GM21786 (cell line): Measurements from ENCODE around the gene TMEM186.
"Not testable (repeated sequence)": the region's sequence is repeated elsewhere in the genome, so short reads cannot be mapped to it uniquely, and the experiment has no call there.

Experiments
- ATAC-seq: cut with Tn5 transposase; IDR thresholded peaks from one replicate; pipeline ENCODE4 v1.9.1; 2021; ENCODE audit not compliant: unreplicated experiment

Gene TMEM186

GRCh38 chr16:8775359-8775758 is 22.1 kb downstream of the TMEM186 start:
- ATAC-seq: no peak

GRCh38 chr16:8774208-8774607 is 23.2 kb downstream of the TMEM186 start:
- ATAC-seq: no peak

GRCh38 chr16:8773537-8773936 is 23.9 kb downstream of the TMEM186 start:
- ATAC-seq: no peak

- no peak for ATAC-seq
Measured at GRCh38 chr16:8768692-8769091, 28.7 kb downstream of the TMEM186 start.

DNA sequence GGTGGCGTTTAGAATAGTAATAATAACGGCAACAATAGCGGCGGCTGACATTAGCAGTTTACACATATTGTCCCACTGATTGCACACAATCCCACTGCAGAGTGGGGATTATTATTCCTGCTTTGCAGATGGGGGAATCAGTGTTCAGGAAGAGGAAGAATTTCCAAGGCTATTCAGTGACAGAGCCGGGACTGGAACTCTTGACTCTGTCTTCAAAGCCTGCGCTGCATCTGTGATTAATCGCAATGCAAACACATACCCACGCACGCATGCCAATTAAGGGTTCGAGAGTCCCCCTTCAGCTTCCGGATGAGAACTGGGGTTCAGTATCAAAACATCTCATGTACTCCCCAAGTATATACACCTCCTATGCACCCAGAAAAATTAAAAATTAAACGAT is 29.2 kb downstream of the TMEM186 start:
- ATAC-seq: no peak

- no peak for ATAC-seq
Measured at GRCh38 chr16:8767176-8767575, 30.3 kb downstream of the TMEM186 start.

- ATAC-seq: no peak
Measured at GRCh38 chr16:8764525-8765250, 32.8 kb downstream of the TMEM186 start.

DNA sequence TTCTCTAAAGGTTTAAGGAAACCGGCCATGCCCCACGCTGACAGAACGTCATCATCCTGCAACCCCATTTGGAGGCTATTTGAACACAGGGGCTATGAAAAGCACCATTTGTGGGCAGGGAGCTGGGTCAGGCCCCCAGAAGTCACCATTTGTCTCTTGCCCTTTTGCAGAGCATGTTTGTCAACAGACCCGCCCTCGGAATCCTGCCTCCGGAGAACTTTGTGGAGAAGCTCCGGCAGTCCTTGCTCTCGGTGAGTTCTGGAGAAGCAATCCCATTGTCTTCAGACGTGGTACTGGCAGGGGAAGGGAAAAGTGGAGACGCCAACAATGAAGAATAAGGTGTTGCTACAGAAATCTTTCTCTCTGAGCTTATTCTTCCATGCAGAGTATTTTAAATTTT is 33.5 kb downstream of the TMEM186 start:
- no peak for ATAC-seq

DNA sequence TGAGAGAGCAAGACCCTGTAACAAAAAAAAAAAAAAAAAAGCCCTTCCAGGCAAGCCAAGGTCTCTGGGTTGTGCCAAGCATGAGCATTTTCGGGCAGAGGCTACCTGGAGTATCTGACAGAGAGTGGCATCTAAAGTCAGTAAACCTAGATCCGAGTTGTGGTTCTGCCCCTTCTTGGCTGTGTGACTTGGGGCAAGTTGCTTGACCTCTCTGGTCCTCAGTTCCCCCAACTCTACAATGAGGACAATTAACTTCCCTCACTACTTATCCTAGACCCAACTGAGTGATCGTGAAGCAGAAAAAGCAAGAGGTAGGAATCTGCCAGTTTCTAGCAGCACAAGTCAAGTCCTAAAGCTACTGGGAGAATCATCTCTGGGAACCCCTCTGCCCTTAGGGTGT is 34.4 kb downstream of the TMEM186 start:
- no peak for ATAC-seq

- ATAC-seq: no peak
Measured at GRCh38 chr16:8762254-8762653, 35.2 kb downstream of the TMEM186 start.

DNA sequence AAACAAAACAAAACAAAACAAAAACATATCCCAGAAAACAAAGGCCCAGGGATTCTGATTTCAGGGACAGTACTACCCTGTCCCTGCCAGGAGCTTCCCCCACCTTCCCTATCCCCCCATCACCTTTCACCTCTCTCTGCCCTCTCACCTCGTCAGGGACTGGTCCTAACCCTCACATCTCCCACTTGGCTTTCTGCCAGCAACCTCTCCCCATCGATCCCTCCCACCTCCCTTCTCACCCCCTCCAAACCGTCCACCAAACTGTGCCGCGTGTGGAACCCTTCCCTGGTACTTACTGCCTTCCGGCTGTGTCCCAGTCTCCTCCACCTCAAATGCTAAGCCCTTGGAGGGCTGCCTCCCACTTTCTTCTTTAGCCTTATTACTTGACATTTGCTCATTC is 36.4 kb downstream of the TMEM186 start:
- no peak for ATAC-seq

DNA sequence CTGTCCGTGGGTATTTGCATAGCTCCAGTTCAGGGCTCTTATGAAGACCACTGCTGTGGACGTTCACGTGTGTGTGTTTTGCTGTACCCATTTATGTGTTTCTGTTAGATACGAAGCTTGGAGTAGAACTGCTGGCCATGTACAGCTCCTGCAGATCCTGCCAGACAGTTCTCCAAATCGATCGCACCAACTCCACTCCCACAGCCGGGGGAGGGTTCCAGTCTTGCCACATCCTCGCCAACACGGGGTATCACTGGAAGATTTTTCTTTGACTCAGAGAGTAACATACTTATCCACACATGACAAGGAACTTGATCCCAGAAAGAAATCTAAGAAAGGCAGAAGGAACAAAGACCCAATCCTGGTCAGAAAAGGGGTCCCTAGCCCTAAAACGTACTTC is 37.4 kb downstream of the TMEM186 start:
- no peak for ATAC-seq

DNA sequence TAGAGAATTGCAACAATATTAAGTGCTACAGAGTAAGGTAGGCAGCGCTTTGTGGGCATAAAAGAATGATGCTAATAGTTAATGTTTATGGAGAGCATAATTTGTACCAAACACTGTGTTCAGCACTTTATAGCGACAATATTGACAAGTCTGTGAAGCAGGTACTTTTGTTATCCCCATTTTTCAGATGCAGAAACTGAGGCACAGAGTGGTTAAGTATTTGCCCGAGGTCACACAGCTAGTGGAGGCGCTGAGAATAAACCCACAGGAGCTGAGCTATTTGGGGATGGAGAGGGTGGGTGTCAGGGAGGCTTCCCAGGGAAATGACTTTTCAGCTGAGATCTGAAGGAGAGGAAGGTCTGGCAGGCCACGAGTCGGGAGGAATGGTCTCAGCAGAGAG is 39.4 kb downstream of the TMEM186 start:
- no peak for ATAC-seq

DNA sequence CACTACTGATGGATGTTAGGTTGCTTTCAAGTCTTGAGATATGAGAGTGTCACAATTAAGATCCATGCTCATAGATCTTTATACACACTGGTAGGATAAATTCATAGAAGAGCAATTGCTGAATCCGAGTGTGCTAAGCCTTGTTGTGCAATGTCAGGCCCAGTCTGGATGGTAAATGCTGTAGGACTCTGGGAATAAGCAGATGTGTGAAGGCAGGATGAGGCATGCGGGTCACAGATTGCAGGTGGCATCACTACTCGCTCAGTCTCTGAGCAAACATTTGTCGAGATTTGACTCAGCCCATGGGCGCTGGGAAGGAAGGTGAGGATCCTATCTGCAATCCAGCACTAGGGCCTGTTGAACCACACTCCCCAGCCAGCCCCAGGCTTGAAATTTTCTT is 40.7 kb downstream of the TMEM186 start:
- ATAC-seq: no peak

- ATAC-seq: no peak
Measured at GRCh38 chr16:8753416-8754054, 43.9 kb downstream of the TMEM186 start.

DNA sequence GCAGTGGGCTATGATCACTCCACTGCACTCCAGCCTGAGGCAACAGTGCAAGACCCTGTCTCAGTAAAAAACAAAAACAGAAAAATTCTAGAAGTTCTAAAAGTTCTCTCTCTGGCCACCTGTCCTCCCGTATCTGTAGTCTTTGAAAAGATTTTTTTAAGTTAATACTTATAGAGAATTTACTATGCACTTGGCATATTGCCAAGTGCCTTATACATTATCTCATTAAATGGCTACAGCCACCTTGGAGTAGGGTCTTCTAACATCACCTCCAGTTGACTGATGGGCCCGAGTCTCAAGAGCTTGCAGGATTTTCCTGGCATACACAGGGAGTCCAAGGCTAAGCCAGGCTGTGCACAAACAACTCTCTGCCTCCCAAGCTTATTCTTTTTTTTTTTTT is 44.7 kb downstream of the TMEM186 start:
- no peak for ATAC-seq

GRCh38 chr16:8751481-8752311 is 45.7 kb downstream of the TMEM186 start:
- ATAC-seq: no peak

DNA sequence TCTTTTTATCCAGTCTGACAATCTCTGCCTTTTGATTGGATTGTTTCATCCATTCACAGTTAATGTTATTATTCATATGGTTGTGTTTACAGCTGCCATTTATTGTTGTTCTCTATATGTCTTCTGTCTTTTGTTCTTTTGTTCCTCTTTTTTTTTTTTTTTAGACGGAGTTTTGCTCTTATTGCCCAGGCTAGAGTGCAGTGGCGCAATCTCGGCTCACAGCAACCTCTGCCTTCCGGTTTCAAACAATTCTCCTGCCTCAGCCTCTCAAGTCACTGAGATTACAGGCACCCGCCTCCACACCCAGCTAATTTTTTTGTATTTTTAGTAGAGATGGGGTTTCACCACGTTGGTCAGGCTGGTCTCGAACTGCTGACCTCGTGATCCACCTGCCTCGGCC is 48.5 kb downstream of the TMEM186 start:
- ATAC-seq: not testable (repeated sequence)
